ELR (cell line): Measurements from ENCODE around the gene HAGHL.

Experiments
- DNase-seq: peaks from one replicate; pipeline ENCODE4 v3.0.0-alpha.2; 2015; ENCODE audit warnings: low read depth

HAGHL gene

DNA sequence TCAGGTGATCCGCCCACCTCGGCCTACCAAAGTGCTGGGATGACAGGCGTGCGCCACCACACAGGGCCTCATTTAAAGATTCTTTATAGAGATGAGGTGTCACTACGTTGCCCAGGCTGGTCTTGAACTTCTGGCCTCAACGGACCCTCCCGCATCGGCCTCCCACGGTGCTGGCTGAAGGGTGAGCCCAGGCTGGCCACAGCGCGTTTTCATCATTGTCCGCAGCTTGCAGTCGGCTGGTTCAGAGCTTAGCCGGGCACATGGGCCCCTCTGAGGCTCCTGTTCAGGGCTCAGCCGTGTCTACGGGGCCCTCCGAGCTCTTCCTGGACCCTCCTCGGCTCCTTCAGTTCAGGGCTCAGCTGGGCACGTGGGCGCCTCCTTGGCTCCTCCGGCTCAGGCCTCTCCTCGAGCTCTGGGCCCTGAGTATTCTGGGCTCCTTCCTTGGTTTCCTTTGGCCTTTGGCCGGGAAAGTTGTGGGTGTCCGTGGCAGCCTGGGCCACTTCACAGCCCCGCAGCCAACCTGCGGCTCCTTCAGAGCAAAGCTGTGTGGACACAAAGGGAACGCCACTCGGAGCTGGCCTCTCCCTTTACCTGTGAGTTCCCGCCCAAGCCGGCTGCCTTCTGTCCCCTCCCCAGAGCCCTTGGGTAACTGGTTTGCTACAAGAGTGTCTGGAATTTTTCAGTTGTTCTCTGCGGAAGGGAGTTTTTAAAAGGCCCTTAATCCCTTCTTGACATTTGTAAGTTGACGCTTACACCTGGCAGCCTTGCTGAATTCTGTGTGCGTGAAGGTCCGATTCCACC is 32.4 kb downstream of the HAGHL start:
- no peak for DNase-seq

DNA sequence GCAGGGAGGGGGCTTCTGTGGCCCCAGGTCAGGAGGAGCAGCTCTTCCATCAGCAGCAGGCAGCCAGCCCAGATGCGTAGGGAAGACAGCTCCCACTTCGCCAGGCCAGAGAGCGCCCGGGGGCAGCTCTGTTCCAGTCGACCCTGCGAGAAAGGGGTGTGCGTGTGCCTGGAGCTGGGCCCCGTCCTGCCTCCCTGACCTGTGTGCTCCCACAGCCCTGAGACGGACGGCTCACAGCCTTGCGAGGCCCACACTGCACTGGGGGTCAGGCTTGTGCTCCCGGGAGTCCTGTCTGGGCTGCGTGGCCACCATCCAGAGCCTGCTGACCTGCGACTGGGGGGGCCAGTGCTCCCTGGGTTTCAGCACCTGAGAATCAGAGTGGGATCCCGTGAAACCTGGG is 33.2 kb downstream of the HAGHL start:
- DNase-seq = no peak

DNA sequence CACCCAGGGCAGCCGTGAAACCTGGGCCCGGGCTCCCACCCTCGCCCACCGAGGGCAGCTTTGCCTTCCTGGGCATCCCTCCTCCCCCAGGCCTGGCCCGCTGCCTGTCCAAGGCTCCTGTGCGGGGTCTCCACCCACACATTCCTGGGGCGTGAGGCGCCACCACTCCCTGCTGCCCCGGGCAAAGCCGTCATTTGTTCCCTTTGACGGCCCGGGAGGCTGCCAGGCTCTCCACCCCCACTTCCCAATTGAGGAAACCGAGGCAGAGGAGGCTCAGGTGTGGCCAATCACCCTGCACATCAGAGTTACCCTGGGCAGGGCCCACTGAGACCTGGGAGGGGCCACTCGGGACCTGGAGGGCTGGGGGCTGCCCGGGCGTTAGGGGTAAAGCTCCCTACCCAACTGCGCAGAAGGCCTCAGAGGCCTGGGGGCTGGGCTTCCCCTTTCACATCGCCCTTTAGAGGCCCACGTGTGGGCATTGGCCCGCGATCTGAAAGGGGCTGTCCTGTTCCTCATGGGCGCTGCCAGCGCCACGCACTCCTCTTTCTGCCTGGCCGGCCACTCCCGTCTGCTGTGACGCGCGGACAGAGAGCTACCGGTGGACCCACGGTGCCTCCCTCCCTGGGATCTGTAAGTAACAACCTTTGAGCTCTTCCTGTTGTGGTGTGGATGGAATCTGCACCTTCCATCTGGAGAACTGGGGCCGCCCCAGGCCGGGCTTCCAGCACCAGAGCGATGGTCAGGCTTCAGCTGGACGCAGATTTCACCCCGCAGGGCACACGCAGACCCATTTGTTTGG is 33.8 kb downstream of the HAGHL start, which contains the start of gene MSLN:
MSLN (plus strand) TSS at position 190 of the 799 bp plus-strand sequence. CDS start 1,947 bp downstream, outside the sequence.
- DNase-seq = peak; percentile 77

DNA sequence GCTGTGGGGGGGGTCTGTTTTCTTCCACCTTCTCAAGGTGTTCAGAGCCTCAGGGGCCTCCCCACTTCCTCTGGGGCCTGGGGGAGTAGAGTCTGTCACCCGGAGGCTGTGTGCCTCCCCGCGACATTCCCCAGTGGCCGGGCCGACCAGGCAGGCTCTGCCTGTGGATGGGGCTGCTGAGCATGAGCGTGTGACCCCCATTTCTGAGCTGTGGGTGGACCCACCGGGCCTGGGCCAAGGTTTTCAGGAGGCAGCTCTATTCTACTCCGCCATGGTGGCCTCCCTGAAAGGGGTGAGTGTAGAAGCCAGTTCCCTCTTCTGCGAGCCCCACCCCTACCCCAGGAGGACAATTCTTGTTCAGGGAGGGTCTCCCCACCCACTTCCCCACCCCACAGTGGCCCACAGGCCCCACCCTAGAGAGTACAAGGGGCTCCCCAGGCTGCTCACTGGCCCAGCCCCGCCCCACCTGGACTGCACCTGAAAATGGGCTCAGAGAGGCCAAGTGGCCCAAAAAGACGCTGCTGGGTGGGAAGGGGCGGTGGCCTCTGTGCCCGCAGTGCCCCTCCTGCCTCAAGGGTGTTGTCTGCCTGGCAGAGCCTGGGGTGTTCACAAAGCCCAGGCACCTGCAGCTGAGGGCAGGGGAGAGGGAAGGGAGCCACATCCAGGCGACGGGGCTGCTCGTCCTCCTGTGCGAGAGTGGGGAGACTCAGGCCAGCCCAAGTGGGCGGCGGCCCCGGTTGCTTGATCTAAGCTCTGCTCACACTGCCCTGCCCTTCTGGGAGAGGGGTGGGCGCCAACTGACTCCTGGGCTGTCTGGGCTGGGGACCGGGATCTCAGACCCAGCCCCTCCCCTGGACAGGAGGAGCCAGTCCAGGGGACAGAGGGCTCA is 35.0 kb downstream of the HAGHL start:
- DNase-seq = no peak

DNA sequence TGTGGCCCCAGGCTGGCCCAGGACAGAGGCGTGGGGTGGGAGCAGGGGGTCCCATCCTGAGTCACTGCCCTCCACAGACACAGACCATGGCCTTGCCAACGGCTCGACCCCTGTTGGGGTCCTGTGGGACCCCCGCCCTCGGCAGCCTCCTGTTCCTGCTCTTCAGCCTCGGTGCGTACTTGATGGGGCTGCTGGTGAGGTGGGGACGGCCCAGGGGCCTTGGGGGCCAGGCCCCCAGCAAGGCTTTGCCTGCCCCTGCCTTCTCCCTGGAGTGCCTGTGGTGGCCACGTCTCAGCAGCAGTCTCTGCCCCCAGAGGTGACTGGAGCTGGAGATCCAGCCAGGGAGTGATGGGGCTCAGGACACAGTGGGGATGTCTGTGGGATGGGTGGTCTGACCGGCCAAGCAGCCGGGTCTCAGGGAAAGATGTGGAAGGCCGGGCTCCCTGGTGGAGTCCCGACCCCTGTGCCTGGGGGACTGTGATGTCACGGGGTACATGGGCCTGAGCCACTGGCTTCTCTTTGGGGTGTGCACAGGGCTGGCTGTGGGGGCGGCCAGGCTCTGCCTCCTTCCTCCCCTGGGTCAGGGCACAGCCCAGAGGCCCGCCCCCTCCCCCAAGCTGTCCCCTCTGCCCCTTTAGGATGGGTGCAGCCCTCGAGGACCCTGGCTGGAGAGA is 35.8 kb downstream of the HAGHL start:
- DNase-seq = no peak

DNA sequence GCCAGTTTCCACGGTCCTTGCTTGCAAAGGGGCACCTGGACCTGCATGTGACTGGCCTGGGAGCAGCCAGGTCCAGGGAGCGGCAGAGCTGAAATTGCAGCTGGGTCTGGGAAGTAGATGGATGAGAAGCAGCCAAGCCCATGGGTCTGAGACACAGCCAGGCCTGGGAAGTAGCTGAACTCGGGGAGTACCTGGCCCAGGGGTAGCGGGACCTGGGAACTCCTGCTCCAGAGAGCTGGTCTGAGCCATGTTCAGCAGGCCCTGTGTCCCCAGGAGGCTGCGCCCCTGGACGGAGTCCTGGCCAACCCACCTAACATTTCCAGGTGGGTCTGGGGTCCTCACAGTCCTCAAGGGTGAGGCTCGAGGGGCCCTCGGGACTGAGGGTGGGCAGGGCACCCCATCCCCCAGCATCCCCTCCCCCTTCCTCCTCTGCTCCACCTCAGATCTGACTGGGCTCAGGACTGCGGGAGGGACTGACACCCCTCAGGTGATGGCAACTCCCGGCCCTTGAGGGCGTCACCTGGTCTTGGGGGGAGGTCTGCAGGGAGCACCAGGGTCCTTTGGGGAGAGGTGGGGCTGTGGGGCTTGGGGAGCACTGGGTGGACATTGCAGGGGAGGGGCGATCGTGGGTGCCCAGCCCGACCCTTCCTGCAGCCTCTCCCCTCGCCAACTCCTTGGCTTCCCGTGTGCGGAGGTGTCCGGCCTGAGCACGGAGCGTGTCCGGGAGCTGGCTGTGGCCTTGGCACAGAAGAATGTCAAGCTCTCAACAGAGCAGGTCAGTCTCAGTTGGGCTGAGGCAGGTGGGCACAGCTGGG is 36.7 kb downstream of the HAGHL start:
- DNase-seq = no peak

DNA sequence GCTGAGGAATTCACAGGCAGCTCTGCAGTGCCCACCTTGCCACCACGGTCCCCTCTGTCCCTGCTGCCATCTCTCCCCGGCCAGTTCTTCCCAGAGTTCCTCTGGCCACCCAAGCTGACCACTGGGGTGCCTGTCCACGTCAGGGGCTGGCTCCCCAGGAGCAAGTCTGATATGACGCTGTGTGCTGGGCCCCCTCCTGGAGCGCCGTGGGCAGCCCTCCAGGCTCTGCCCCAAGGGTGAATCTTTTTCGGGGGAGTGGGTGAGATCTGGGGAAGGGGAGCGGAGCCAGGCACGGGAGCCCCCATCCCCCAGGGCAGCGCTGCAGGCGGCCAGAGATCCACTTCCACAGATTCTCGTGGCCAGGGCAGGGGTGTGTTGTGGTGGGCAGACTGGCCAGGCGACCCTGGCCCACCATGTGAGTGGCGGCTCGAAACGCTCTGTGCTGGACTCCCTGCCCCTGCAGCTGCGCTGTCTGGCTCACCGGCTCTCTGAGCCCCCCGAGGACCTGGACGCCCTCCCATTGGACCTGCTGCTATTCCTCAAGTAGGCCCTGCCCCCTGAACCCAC is 37.4 kb downstream of the HAGHL start:
- no peak for DNase-seq

DNA sequence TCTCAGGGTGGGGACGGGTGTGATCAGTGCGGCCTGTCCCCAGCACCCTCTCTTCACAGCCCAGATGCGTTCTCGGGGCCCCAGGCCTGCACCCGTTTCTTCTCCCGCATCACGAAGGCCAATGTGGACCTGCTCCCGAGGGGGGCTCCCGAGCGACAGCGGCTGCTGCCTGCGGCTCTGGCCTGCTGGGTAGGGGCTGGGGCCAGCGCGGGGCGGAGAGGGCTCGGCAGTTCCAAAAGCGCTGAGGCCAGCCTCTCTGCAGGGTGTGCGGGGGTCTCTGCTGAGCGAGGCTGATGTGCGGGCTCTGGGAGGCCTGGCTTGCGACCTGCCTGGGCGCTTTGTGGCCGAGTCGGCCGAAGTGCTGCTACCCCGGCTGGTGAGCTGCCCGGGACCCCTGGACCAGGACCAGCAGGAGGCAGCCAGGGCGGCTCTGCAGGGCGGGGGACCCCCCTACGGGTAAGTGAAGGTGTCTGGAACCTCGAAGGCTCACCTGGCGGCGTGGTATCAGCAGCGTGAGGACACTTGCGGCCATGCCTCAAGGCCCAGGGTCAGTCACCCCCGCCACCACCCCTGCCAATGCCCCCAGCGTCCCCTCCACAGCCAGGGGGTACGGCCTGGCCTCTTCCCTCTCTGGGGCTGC is 38.1 kb downstream of the HAGHL start:
- DNase-seq = no peak

DNA sequence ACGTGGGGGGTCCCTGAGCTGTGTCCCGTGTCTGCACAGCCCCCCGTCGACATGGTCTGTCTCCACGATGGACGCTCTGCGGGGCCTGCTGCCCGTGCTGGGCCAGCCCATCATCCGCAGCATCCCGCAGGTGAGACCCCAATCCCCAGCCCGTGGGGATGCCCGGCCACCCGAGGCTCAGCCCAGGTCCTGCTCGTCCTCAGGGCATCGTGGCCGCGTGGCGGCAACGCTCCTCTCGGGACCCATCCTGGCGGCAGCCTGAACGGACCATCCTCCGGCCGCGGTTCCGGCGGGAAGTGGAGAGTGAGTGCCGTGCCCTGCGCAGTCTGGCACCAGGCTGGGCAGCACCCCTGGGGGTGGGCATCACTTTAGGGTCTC is 38.6 kb downstream of the HAGHL start:
- no peak for DNase-seq

DNA sequence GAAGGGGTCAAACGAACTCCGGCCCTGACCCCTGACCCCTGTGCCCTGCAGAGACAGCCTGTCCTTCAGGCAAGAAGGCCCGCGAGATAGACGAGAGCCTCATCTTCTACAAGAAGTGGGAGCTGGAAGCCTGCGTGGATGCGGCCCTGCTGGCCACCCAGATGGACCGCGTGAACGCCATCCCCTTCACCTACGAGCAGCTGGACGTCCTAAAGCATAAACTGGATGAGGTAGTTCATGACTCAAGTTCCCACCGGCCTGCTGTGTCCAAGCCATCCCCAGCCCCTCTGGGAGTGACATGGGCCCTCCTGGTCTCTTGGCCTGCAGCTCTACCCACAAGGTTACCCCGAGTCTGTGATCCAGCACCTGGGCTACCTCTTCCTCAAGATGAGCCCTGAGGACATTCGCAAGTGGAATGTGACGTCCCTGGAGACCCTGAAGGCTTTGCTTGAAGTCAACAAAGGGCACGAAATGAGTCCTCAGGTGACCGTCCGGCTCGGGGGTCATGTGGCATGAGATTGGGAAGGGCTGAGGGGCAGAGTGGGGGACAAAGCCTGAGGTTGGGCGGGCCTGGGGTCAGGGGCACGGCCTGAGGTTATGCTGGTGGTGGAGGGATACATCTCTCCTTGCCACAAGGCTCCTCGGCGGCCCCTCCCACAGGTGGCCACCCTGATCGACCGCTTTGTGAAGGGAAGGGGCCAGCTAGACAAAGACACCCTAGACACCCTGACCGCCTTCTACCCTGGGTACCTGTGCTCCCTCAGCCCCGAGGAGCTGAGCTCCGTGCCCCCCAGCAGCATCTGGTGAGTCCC is 39.3 kb downstream of the HAGHL start:
- no peak for DNase-seq

DNA sequence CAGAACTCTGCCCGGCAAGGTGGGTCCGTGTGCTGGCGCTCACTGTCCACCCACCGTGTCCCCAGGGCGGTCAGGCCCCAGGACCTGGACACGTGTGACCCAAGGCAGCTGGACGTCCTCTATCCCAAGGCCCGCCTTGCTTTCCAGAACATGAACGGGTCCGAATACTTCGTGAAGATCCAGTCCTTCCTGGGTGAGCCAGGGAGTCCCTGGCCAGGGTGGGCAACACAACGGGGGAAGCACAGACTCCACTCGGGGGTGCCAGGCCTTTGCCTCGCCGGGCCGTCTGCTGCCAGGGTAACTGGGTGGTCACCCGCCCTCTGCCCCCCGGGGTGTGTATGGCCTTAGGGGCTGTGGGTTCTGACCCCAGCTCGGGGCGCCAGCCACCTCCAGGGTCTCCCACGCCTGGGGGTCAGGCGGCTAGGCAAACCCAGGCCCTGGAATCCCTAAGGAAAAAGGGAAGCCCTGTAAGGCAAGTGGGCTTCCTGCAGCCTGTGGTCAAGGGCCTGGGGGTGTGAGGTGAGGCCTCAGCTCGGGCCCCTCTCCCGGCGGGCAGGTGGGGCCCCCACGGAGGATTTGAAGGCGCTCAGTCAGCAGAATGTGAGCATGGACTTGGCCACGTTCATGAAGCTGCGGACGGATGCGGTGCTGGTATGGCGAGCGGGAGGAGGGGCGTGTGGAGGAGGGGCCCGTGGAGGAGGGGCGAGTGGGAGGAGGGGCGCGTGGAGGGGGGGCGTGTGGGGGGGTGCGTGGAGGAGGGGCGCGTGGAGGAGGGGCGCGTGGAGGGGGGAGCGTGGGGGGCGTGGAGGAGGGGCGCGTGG is 40.1 kb downstream of the HAGHL start:
- DNase-seq = no peak

DNA sequence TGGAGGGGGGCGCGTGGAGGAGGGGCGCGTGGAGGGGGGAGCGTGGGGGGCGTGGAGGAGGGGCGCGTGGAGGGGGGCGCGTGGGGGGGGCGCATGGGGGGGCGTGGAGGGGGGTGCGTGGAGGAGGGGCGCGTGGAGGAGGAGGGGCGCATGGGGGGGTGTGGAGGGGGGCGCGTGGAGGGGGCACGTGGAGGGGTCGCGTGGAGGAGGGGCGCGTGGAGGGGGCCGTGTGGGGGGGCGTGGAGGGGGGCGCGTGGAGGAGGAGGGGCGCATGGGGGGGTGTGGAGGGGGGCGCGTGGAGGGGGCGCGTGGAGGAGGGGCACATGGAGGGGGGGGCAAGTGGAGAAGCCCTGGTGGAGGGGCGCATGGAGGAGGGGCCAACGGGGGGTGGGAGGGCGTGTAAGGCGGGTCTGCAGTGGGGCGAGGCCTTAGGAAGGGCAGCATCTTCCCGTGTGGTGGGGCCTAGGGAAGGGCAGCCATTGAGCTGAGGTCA is 40.9 kb downstream of the HAGHL start:
- DNase-seq = no peak

DNA sequence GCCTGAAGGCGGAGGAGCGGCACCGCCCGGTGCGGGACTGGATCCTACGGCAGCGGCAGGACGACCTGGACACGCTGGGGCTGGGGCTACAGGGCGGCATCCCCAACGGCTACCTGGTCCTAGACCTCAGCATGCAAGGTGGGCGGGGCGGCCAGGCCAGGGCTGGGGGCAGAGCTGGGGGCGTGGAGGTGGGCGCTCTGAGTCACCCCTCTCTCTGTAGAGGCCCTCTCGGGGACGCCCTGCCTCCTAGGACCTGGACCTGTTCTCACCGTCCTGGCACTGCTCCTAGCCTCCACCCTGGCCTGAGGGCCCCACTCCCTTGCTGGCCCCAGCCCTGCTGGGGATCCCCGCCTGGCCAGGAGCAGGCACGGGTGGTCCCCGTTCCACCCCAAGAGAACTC is 41.5 kb downstream of the HAGHL start:
- no peak for DNase-seq

DNA sequence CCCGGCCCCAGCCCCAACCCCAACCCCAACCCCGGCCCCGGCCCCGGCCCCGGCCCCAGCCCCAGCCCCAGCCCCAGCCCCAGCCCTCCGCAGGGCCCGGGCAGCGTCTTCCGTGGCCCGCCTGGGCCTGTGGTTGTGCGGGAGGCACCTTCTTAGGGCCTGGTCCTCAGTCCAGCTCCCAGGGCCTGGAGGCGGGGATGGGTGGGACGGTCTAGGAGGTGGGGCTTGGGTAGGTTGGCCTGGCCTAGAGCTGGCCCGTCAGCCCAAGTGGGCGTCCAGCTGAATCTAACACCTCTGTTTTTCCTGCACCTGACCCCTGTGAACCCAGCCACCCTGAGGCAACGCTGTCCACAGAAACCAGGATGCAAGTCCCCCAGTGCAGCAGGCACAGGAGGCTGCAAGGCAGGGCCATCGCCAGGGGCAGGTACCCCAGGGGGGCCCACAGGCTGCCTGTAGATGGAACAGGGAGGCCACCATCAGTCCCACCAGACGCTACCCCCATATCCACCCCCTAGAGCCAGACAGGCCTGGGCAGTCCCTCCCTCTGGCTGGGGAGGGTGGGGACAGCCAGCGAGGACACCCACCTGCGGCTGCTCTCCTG is 42.4 kb downstream of the HAGHL start:
- no peak for DNase-seq

DNA sequence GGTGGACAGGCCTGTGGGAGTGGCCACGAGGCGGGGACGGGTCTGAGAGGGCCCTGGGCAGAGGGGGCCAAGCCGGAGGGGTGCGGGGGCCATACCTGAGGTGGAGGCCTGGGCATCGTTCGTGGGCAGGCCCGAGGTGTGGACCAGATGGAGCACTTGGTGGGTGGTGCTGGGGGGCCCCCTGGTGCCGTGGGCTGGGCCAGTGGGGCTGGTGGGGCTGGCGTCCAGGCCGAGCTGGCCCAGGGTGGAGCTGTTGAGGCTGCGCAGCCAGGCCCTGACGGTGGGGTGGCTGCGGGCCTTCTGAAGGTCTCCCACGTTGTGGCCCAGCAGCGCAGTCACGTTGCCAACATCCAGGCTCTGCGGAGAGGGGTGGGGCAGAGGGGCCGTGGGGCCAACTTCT is 43.0 kb downstream of the HAGHL start:
- no peak for DNase-seq

DNA sequence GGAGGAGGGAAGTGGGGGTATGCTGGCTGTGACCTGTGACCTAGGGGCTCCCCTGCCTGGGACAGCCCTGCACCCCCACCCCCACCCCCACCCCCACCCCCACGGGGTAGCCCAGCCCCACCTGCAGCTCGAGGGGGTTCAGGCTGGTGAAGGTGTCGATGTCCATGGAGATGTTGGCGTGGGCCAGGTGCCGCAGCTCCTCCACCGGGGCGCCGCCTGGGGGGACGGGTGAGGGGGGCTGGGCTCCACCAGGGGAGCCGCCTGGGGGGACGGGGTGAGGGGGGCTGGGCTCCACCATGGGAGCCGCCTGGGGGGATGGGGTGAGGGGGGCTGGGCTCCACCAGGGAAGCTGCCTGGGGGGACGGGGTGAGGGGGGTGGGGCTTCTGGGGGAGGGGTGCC is 43.5 kb downstream of the HAGHL start:
- DNase-seq = no peak

DNA sequence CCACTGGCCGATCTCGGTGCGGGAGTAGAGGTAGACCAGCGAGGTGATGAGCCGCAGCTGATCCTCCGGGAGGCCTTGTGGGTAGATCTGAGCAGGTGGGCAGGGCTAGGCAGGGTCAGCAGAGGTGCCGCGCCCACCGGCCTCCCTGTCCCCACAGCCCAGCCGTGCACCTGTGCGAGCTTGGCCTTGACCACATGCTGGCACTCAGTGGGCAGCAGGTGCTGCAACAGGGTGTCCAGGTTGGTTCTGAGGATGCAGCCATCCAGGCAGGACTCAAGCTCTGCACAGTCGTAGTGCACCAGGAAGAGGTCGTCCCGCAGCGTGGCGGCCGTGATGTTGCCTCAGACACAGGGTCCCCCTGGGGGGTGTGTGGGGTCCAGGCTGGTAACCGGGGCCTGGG is 46.1 kb downstream of the HAGHL start:
- no peak for DNase-seq
